Astrocyte (in vitro differentiated cells and primary cell): ENCODE results near the gene EBI3. TPM values are rescaled to one million over a fixed set of nuclear protein-coding genes. Genes with fewer than 3 reads are reported as not detected.

Source experiments
- DNase-seq: peaks from one replicate; pipeline ENCODE4 v3.0.0-alpha.2; 2010; ENCODE audit warnings: low read depth
- FAIRE-seq: peaks from 2 replicates; lab custom pipeline; 2011; peaks lifted over from hg19 to GRCh38; lab: Jason Lieb, UNC
- H2AFZ ChIP-seq: 2 replicates; pipeline ENCODE4 v1.6.0; 2012; ENCODE audit warnings: low read depth, low read length, inconsistent platforms
- H3K27ac ChIP-seq: 2 replicates; pipeline ENCODE4 v1.5.1; 2011; ENCODE audit warnings: low read depth, low read length, inconsistent platforms
- H3K27me3 ChIP-seq: 2 replicates; pipeline ENCODE4 v1.6.0; 2011; ENCODE audit warnings: low read length, inconsistent platforms; ENCODE audit not compliant: insufficient read depth
- H3K36me3 ChIP-seq: 2 replicates; pipeline ENCODE4 v1.5.1; 2011; ENCODE audit warnings: low read length, inconsistent platforms; ENCODE audit not compliant: insufficient read depth
- H3K4me1 ChIP-seq: 2 replicates; pipeline ENCODE4 v1.5.1; 2011; ENCODE audit warnings: low read length, inconsistent platforms; ENCODE audit not compliant: insufficient read depth
- H3K4me2 ChIP-seq: 2 replicates; pipeline ENCODE4 v1.6.0; 2012; ENCODE audit warnings: low read length, inconsistent platforms
- H3K4me3 ChIP-seq: 2 replicates; pipeline ENCODE4 v1.5.1; 2011; ENCODE audit warnings: low read depth, mild to moderate bottlenecking, low read length, inconsistent platforms; ENCODE audit not compliant: insufficient read depth
- H3K79me2 ChIP-seq: 2 replicates; pipeline ENCODE4 v1.6.0; 2012; ENCODE audit warnings: mild to moderate bottlenecking, low read length, inconsistent platforms; ENCODE audit not compliant: insufficient read depth
- H3K9ac ChIP-seq: 2 replicates; pipeline ENCODE4 v1.6.0; 2012; ENCODE audit warnings: mild to moderate bottlenecking, low read length, inconsistent platforms
- H3K9me3 ChIP-seq: 2 replicates; pipeline ENCODE4 v1.5.1; 2012; ENCODE audit warnings: low read depth, mild to moderate bottlenecking, low read length, inconsistent platforms; ENCODE audit not compliant: insufficient read depth
- H4K20me1 ChIP-seq: 2 replicates; pipeline ENCODE4 v1.6.0; 2012; ENCODE audit warnings: low read length, inconsistent platforms; ENCODE audit not compliant: insufficient read depth
- H3K27ac Mint-ChIP-seq: one replicate; pipeline ENCODE4 v1.8.0; 2021; ENCODE audit warnings: mild to moderate bottlenecking, mixed read lengths; ENCODE audit not compliant: unreplicated experiment
- H3K27me3 Mint-ChIP-seq: one replicate; pipeline ENCODE4 v1.8.0; 2021; ENCODE audit warnings: low read depth, mixed read lengths; ENCODE audit not compliant: unreplicated experiment
- H3K36me3 Mint-ChIP-seq: one replicate; pipeline ENCODE4 v1.8.0; 2021; ENCODE audit warnings: low read depth, mixed read lengths; ENCODE audit not compliant: unreplicated experiment
- H3K4me1 Mint-ChIP-seq: one replicate; pipeline ENCODE4 v1.8.0; 2021; ENCODE audit warnings: low read depth, mixed read lengths; ENCODE audit not compliant: unreplicated experiment
- H3K4me3 Mint-ChIP-seq: one replicate; pipeline ENCODE4 v1.8.0; 2021; ENCODE audit warnings: mild to moderate bottlenecking, moderate library complexity, mixed read lengths; ENCODE audit not compliant: unreplicated experiment
- H3K9me3 Mint-ChIP-seq: one replicate; pipeline ENCODE4 v1.8.0; 2021; ENCODE audit warnings: mild to moderate bottlenecking, mixed read lengths; ENCODE audit not compliant: unreplicated experiment
- CTCF ChIP-seq: IDR thresholded peaks from 2 replicates; pipeline ENCODE4 v1.5.1; 2011; ENCODE audit warnings: low read depth, mild to moderate bottlenecking, inconsistent platforms, low read length, moderate library complexity; ENCODE audit not compliant: insufficient read depth
- EZH2 ChIP-seq: IDR thresholded peaks from 2 replicates; pipeline ENCODE4 v1.6.1; 2012; ENCODE audit warnings: mild to moderate bottlenecking, low read length, inconsistent platforms; ENCODE audit not compliant: insufficient read depth
- total RNA-seq: library from RNA; stranded (reverse); gene quantifications from 2 replicates; pipeline ENCODE4 v1.2.1, GENCODE V29; 2021

Gene EBI3
- total RNA-seq, 1 donor from 2014 or later = 5.4 TPM

- H3K36me3 Mint-ChIP-seq = peaks cover 18% of the 10 kb centered on the region
- peaks cover 4% of the 10 kb centered on the region for H3K79me2 ChIP-seq
- peak within 1 kb of the TSS; percentile 92 for H3K4me3 ChIP-seq
- peak within 1 kb of the TSS; percentile 99 for H3K27ac ChIP-seq
- H3K27me3 Mint-ChIP-seq = peaks cover 4% of the 10 kb centered on the region
- H3K4me3 Mint-ChIP-seq = peak within 1 kb of the TSS; percentile 89
- peaks cover 4% of the 10 kb centered on the region for H3K9me3 Mint-ChIP-seq
- FAIRE-seq = peak; percentile 76
- peaks cover 2% of the 10 kb centered on the region for H3K9me3 ChIP-seq
- peaks cover 3% of the 10 kb centered on the region for H3K4me1 ChIP-seq
- H3K4me2 ChIP-seq = peak within 1 kb of the TSS; percentile 82
- peak within 1 kb of the TSS; percentile 95 for H3K9ac ChIP-seq
- peak within 1 kb of the TSS; percentile 99 for H3K27ac Mint-ChIP-seq
- peak; percentile 62 for TF ChIP-seq CTCF
- TF ChIP-seq EZH2 = no peak
- no peaks in the 10 kb centered on the region for H3K4me1 Mint-ChIP-seq
- peaks cover 2% of the 10 kb centered on the region for H4K20me1 ChIP-seq
- H3K36me3 ChIP-seq = peaks cover 3% of the 10 kb centered on the region
- no peaks in the 10 kb centered on the region for H3K27me3 ChIP-seq
- DNase-seq = peak; percentile 98
- peak within 1 kb of the TSS; percentile 89 for H2AFZ ChIP-seq
These were observed 17.7 kb downstream of the EBI3 start, which contains the start of gene YJU2 for GRCh38 chr19:4246767-4247593. Gene YJU2, plus strand, starts transcription at chr19:4247080. Its CDS starts 67 bp downstream, at chr19:4247147.

- Histone ChIP-seq H3K9ac (no peak overlapping the region), H4K20me1 (no peaks in the 10 kb centered on the region), H3K27me3 (no peaks in the 10 kb centered on the region), H3K36me3 (peaks cover 21% of the 10 kb centered on the region), H3K4me2 (no peak overlapping the region), H3K79me2 (no peaks in the 10 kb centered on the region), H2AFZ (no peak overlapping the region), H3K9me3 (peaks cover 3% of the 10 kb centered on the region), H3K4me1 (no peaks in the 10 kb centered on the region), H3K4me3 (no peak overlapping the region), H3K27ac (no peak overlapping the region)
- no peak for TF ChIP-seq CTCF
- TF ChIP-seq EZH2 = no peak
- Mint-ChIP-seq H3K36me3 (peaks cover 30% of the 10 kb centered on the region), H3K4me3 (no peak overlapping the region), H3K9me3 (peaks cover 4% of the 10 kb centered on the region), H3K27ac (no peak overlapping the region), H3K27me3 (no peaks in the 10 kb centered on the region), H3K4me1 (no peaks in the 10 kb centered on the region)
- no peak for DNase-seq
- no peak for FAIRE-seq
These were observed 27.2 kb downstream of the EBI3 start for GRCh38 chr19:4256563-4256962.

GRCh38 chr19:4257025-4257424 is 27.7 kb downstream of the EBI3 start:
- Histone ChIP-seq H3K9ac (no peak overlapping the region), H4K20me1 (no peaks in the 10 kb centered on the region), H3K27me3 (no peaks in the 10 kb centered on the region), H3K4me1 (no peaks in the 10 kb centered on the region), H3K4me3 (no peak overlapping the region), H3K4me2 (no peak overlapping the region), H3K79me2 (no peaks in the 10 kb centered on the region), H3K27ac (no peak overlapping the region), H3K36me3 (peaks cover 17% of the 10 kb centered on the region), H2AFZ (no peak overlapping the region), H3K9me3 (peaks cover 3% of the 10 kb centered on the region)
- Mint-ChIP-seq H3K9me3 (peaks cover 4% of the 10 kb centered on the region), H3K4me1 (no peaks in the 10 kb centered on the region), H3K27ac (no peak overlapping the region), H3K36me3 (peaks cover 30% of the 10 kb centered on the region), H3K4me3 (no peak overlapping the region), H3K27me3 (no peaks in the 10 kb centered on the region)
- TF ChIP-seq EZH2 (no peak), CTCF (no peak)
- DNase-seq (no peak), FAIRE-seq (no peak)
